H1 (cell line): ENCODE results near the gene UCKL1. TPM values are rescaled to one million over a fixed set of nuclear protein-coding genes. Genes with fewer than 3 reads are reported as not detected.
A peak's percentile ranks its signal among the peaks of the same experiment; 100 is the strongest.

ENCODE experiments used
- ASH2L ChIP-seq: fragments of 200-600, 300-600 bp; sonication (generic); IDR thresholded peaks from one replicate; pipeline ENCODE4 v1.7.1; 2017; ENCODE audit warnings: low read length
- BACH1 ChIP-seq: IDR thresholded peaks from 2 replicates; pipeline ENCODE4 v1.6.1; 2012; ENCODE audit warnings: low read length, improper control_type of control experiment
- KDM5A ChIP-seq: fragments of 200-600 bp; IDR thresholded peaks from 2 replicates; pipeline ENCODE4 v1.7.1; 2012; ENCODE audit warnings: mild to moderate bottlenecking, low read length, inconsistent platforms, mixed read lengths
- POU5F1 ChIP-seq: IDR thresholded peaks from 2 replicates; pipeline ENCODE4 v1.6.1; 2011; ENCODE audit warnings: low read depth, mild to moderate bottlenecking, low read length, moderate library complexity
- SIX5 ChIP-seq: IDR thresholded peaks from 2 replicates; pipeline ENCODE4 v1.6.1; 2011; ENCODE audit warnings: mild to moderate bottlenecking, low read depth, low read length
- TEAD4 ChIP-seq: IDR thresholded peaks from 2 replicates; pipeline ENCODE4 v1.6.1; 2012; ENCODE audit warnings: low read depth, low read length, inconsistent platforms, mixed read lengths
- polyA plus RNA-seq, 7 experiments: library from polyadenylated mRNA; depleted of rRNA in 3 of 7; stranded (reverse) in 5 of 7; unstranded in 2 of 7; fragments of >200 nt in 5 of 7; fragments of 200-250 nt in 2 of 7; gene quantifications; 1 replicate in 5 of 7; 2 replicates in 1 of 7; 4 replicates in 1 of 7; pipeline versions ENCODE4 v1.2.1 to v1.2.3, GENCODE V29; 2011 to 2013; ENCODE audit warnings: missing spikeins in 2 of 7, mixed read lengths in 2 of 7
- total RNA-seq: library from RNA; stranded (reverse); fragmentation: NEBNext Ultra II Directional; extraction: Animal tissue kit (Norgen Biotek cat#: 25700); gene quantifications from 2 replicates; pipeline ENCODE4 v1.2.1, GENCODE V29; 2021
- TF ChIP-seq, protein P1 (sequence below): fragments of 300-600 bp; sonication (generic); IDR thresholded peaks from 2 replicates; pipeline ENCODE4 v1.7.1; 2012; ENCODE audit warnings: low read length, moderate library complexity, mild to moderate bottlenecking, inconsistent platforms; ENCODE audit not compliant: insufficient replicate concordance
- TF ChIP-seq, protein P2 (sequence below): IDR thresholded peaks from 2 replicates; pipeline ENCODE4 v1.6.1; 2012; ENCODE audit warnings: low read length, inconsistent platforms

UCKL1 gene
- total and polyA plus RNA-seq, 2 of the 8 experiments (the other 6 are each of a cell fraction or from before 2014, with no cell fraction given), result 36.5 to 91.2 TPM

DNA sequence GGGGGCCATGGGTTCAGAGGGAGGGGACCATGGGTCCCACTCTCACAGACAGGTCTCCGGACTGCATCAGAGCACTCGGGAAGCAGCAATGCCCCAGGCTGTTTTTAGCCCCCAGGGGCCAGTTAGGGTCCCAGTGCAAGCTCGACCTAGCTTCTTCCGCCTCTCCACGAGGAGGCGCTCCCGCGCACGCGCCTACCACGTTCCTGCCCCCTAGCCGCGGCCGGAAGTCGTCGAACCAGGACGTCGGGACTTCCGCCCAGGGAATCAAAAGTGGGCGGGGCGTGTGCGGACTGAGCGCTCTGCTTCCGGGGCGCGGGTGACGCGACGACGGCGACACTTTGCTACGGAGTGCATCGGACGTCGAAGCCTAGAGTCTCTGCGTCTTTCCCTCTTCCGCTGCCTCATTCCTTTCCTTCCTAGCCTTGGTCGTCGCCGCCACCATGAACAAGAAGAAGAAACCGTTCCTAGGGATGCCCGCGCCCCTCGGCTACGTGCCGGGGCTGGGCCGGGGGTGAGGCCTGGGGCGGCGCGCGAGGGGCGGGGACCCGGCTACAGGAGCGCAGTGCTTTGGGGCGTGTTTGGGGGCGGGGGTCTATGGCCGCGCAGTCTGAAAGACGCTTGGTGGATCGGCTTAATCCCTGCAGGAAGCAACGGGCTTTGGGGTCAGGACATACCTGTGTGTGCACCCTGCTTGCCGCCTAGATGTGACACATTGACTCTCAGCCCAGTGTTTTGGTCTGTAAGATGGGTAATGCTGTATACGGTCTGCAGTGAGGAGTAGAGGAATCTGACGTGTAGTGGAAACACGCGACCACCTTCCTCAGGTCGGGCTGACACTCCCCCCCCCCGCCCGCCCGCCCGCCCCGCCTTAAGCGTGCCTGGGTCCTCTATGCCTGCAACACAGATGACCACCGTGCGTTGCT, 24.9 kb upstream of the UCKL1 start, which contains the start of gene PRPF6 (continued):
- TF ChIP-seq, protein P1, sequence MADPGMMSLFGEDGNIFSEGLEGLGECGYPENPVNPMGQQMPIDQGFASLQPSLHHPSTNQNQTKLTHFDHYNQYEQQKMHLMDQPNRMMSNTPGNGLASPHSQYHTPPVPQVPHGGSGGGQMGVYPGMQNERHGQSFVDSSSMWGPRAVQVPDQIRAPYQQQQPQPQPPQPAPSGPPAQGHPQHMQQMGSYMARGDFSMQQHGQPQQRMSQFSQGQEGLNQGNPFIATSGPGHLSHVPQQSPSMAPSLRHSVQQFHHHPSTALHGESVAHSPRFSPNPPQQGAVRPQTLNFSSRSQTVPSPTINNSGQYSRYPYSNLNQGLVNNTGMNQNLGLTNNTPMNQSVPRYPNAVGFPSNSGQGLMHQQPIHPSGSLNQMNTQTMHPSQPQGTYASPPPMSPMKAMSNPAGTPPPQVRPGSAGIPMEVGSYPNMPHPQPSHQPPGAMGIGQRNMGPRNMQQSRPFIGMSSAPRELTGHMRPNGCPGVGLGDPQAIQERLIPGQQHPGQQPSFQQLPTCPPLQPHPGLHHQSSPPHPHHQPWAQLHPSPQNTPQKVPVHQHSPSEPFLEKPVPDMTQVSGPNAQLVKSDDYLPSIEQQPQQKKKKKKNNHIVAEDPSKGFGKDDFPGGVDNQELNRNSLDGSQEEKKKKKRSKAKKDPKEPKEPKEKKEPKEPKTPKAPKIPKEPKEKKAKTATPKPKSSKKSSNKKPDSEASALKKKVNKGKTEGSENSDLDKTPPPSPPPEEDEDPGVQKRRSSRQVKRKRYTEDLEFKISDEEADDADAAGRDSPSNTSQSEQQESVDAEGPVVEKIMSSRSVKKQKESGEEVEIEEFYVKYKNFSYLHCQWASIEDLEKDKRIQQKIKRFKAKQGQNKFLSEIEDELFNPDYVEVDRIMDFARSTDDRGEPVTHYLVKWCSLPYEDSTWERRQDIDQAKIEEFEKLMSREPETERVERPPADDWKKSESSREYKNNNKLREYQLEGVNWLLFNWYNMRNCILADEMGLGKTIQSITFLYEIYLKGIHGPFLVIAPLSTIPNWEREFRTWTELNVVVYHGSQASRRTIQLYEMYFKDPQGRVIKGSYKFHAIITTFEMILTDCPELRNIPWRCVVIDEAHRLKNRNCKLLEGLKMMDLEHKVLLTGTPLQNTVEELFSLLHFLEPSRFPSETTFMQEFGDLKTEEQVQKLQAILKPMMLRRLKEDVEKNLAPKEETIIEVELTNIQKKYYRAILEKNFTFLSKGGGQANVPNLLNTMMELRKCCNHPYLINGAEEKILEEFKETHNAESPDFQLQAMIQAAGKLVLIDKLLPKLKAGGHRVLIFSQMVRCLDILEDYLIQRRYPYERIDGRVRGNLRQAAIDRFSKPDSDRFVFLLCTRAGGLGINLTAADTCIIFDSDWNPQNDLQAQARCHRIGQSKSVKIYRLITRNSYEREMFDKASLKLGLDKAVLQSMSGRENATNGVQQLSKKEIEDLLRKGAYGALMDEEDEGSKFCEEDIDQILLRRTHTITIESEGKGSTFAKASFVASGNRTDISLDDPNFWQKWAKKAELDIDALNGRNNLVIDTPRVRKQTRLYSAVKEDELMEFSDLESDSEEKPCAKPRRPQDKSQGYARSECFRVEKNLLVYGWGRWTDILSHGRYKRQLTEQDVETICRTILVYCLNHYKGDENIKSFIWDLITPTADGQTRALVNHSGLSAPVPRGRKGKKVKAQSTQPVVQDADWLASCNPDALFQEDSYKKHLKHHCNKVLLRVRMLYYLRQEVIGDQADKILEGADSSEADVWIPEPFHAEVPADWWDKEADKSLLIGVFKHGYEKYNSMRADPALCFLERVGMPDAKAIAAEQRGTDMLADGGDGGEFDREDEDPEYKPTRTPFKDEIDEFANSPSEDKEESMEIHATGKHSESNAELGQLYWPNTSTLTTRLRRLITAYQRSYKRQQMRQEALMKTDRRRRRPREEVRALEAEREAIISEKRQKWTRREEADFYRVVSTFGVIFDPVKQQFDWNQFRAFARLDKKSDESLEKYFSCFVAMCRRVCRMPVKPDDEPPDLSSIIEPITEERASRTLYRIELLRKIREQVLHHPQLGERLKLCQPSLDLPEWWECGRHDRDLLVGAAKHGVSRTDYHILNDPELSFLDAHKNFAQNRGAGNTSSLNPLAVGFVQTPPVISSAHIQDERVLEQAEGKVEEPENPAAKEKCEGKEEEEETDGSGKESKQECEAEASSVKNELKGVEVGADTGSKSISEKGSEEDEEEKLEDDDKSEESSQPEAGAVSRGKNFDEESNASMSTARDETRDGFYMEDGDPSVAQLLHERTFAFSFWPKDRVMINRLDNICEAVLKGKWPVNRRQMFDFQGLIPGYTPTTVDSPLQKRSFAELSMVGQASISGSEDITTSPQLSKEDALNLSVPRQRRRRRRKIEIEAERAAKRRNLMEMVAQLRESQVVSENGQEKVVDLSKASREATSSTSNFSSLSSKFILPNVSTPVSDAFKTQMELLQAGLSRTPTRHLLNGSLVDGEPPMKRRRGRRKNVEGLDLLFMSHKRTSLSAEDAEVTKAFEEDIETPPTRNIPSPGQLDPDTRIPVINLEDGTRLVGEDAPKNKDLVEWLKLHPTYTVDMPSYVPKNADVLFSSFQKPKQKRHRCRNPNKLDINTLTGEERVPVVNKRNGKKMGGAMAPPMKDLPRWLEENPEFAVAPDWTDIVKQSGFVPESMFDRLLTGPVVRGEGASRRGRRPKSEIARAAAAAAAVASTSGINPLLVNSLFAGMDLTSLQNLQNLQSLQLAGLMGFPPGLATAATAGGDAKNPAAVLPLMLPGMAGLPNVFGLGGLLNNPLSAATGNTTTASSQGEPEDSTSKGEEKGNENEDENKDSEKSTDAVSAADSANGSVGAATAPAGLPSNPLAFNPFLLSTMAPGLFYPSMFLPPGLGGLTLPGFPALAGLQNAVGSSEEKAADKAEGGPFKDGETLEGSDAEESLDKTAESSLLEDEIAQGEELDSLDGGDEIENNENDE, result no peak
- no peak for TF ChIP-seq BACH1
- peak; percentile 90 for TF ChIP-seq ASH2L
- TF ChIP-seq POU5F1, result no peak
- peak; percentile 91 for TF ChIP-seq KDM5A
- TF ChIP-seq TEAD4, result peak; percentile 61; the same call in 1 of the 2 replicates
- TF ChIP-seq, protein P2, sequence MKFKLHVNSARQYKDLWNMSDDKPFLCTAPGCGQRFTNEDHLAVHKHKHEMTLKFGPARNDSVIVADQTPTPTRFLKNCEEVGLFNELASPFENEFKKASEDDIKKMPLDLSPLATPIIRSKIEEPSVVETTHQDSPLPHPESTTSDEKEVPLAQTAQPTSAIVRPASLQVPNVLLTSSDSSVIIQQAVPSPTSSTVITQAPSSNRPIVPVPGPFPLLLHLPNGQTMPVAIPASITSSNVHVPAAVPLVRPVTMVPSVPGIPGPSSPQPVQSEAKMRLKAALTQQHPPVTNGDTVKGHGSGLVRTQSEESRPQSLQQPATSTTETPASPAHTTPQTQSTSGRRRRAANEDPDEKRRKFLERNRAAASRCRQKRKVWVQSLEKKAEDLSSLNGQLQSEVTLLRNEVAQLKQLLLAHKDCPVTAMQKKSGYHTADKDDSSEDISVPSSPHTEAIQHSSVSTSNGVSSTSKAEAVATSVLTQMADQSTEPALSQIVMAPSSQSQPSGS, result no peak
- TF ChIP-seq SIX5, result peak; percentile 27; the same call in 1 of the 2 replicates
